GM19324 (cell line): ENCODE results near the gene TAT.
"Not testable (repeated sequence)": the region's sequence is repeated elsewhere in the genome, so short reads cannot be mapped to it uniquely, and the experiment has no call there.

Experiments
- ATAC-seq: cut with Tn5 transposase; IDR thresholded peaks from one replicate; pipeline ENCODE4 v1.9.1; 2021; ENCODE audit warnings: mild to moderate bottlenecking, moderate library complexity; ENCODE audit not compliant: unreplicated experiment, low FRiP score

TAT gene

GRCh38 chr16:71585318-71585703 is 8.4 kb upstream of the TAT start:
- ATAC-seq = no peak

GRCh38 chr16:71584543-71585317 is 7.8 kb upstream of the TAT start:
- ATAC-seq = no peak

GRCh38 chr16:71582553-71582848 is 5.6 kb upstream of the TAT start:
- not testable (repeated sequence) for ATAC-seq

GRCh38 chr16:71574702-71575101 is 2.2 kb downstream of the TAT start:
- ATAC-seq = no peak

- no peak for ATAC-seq
Measured at GRCh38 chr16:71573387-71574094, 3.4 kb downstream of the TAT start.

GRCh38 chr16:71572497-71573116 is 4.3 kb downstream of the TAT start:
- no peak for ATAC-seq

GRCh38 chr16:71570144-71570543 is 6.7 kb downstream of the TAT start:
- ATAC-seq = no peak

- no peak for ATAC-seq
Measured at GRCh38 chr16:71569621-71570020, 7.3 kb downstream of the TAT start.

GRCh38 chr16:71568551-71568950 is 8.3 kb downstream of the TAT start:
- no peak for ATAC-seq

- ATAC-seq = no peak
Measured at GRCh38 chr16:71567931-71568330, 9.0 kb downstream of the TAT start.

GRCh38 chr16:71565812-71566700 is 10.8 kb downstream of the TAT start:
- no peak for ATAC-seq

GRCh38 chr16:71564335-71564967 is 12.4 kb downstream of the TAT start:
- no peak for ATAC-seq

- no peak for ATAC-seq
Measured at GRCh38 chr16:71562552-71562951, 14.3 kb downstream of the TAT start.

- not testable (repeated sequence) for ATAC-seq
Measured at GRCh38 chr16:71561886-71562285, 15.0 kb downstream of the TAT start.

- ATAC-seq = no peak
Measured at GRCh38 chr16:71559855-71560254, 17.0 kb downstream of the TAT start.

- no peak for ATAC-seq
Measured at GRCh38 chr16:71557954-71558582, 18.8 kb downstream of the TAT start.

GRCh38 chr16:71557299-71557698 is 19.6 kb downstream of the TAT start:
- no peak for ATAC-seq

- no peak for ATAC-seq
Measured at GRCh38 chr16:71555230-71555891, 21.5 kb downstream of the TAT start.
